ENCODE data around the gene NES. TPM values are rescaled to one million over a fixed set of nuclear protein-coding genes. Genes with fewer than 3 reads are reported as not detected.

The NES gene
- total RNA-seq, 1 experiment from 2014 or later = 0.31 TPM

DNA sequence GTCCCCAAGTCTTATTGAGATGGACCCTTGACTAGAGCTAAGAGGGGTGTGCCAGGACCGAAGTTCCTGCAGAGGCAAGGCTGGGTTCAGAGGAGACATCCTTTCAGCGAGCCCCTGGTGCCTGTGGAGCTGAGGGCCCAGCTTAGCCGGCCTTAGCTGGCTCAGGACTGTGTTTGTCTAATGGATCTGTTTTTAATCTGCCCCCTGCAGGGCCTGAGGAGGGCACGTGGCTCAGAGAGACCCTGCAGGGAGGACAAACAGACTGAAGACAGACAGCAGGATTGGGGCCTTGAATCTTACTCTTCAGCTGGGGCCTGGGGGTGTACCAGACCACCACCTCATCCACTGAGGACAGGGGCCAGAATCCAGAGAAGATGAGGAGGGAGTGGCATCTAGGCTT is 26.5 kb upstream of the NES start:
- DNase-seq (ENCODE audit: low spot score) = no peak

DNA sequence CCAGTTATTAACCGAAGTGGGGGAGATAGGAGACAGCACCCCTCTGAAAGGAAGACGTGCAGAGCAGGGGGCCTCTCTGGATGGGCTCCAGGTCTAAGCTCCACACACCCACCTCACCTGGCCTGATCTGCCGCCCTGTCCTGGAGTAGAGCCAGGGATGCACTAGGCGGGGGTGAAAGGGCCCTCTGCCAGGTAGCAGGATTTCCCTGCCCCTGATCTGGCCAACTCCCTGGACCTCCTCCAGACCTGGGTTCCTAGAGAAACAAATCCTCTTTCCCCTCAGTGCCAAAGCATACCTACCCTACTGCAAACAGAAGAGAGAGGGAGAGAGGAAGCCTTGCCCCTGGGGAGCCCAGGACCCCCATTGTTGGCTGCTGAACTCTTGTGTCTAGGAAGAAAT is 26.1 kb upstream of the NES start:
- DNase-seq (ENCODE audit: low spot score) = no peak

- DNase-seq (ENCODE audit: low spot score) = no peak
These were observed 23.7 kb upstream of the NES start for GRCh38 chr1:156700736-156701531.

- no peak for DNase-seq (ENCODE audit: low spot score)
These were observed 21.8 kb upstream of the NES start for GRCh38 chr1:156698995-156699394.

GRCh38 chr1:156697481-156697880 is 20.3 kb upstream of the NES start:
- DNase-seq (ENCODE audit: low spot score) = no peak

DNA sequence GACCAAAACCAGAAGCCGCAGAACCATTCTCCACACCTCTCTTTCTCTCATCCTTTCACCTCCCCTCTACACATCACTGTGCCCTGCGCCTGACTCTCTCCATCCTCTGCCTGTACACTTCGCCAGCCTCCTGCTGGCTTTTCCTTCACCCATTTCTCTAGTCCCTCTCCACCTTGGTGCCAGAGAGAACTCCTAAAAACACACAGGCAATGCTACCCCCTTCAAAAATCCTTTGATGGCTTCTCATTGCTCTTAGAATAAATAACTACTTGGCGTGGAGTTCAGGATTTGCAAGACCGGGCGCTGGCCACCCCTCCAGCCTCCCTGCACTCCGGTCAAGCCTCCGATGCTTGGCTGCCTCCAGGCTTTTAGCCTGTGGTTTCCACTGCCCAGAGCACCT is 19.5 kb upstream of the NES start:
- DNase-seq (ENCODE audit: low spot score) = no peak

DNA sequence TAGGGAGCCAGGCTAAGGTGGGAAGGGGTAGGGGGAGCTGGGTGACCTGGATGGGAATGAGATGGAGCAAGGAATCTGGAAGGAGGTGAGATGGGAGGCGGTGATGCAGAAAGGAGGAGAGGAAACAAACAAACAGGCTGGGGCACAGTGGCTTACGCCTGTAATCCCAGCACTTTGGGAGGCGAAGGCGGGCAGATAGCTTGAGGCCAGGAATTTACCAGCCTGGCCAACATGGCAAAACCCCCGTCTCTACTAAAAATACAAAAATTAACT is 17.4 kb upstream of the NES start:
- DNase-seq (ENCODE audit: low spot score) = no peak

DNA sequence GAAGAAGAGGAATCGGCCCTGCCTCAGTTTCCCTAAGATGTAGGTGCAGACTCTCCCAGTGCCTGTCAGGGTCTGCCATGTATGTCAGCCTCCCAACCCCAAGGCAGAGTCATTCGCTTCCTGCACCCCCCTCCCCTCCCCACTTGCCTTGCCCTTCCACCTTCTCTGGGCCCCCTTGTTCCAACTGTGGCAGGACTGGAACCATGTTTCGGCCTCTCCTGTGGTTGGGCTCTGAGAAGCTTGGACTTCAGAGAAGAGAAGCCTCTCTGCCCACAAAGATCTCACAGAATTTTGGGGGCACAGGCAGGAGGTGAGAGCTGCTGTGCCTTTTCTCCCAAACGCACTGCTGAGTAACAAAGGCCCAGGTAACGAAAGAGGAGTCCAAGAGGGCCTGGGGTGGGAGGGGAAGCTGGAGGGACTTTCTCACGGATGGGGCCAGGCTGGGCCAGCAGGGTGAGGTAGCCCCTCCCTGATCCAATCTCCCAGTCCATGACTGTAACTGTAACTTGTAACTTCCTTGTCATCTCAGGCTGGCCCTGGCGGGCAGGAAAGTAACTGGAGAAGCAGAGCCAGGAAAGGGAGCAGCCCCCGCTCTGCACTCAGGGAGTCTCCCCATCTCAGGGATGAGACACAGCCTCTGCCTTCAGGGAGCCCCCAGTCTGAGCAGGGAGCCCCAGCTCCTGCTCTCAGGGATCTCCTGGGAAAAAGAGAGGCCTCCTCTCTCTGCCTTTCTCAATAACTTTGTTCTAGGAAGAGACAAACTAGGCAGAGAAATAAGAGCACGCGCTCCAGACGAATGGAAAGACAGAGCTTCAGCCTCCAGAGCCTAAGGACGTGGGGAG is 16.9 kb upstream of the NES start:
- DNase-seq (ENCODE audit: low spot score) = peak; percentile 82

- DNase-seq (ENCODE audit: low spot score) = peak; percentile 97
These were observed 16.0 kb upstream of the NES start for GRCh38 chr1:156692925-156693847.

GRCh38 chr1:156692441-156692924 is 15.3 kb upstream of the NES start:
- DNase-seq (ENCODE audit: low spot score) = peak; percentile 88

DNA sequence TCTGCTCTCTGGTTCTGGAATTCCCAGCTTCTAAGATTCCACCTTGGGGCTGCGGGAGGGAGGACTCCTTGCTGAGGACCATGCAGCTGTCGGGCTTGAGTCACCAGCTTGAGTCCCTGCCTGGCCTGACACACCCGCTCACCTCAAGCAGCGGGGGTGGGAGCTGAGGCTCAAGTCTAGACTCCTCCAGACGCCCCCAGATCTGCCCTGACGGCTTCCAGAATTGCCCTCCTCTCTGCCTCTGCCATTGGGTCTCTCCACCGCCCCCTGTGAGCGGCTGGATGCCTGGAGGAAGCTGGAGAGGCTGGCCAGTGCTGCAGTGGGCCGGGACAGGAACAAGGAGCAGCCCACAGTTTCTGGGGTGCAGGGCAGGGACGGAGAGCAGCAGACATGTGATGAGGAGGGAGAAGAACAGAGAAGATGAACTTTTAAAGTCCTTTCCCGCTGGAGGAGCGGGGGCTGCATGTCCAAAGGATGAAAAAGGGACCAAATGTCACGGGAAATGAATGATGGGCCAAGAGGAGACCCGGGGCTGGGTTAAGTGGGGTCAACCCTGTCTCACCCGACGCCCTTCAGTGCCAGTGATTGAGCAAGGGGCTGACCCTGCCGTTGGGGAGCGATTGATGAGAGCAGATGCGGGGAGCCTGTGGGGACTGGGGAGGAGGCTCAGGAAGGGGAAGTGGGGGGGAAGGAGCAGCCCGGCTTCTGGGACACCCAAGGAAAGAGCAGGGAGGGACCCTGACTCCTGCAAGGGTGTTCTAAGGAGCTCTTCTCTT is 14.6 kb upstream of the NES start:
- DNase-seq (ENCODE audit: low spot score) = peak; percentile 67

DNA sequence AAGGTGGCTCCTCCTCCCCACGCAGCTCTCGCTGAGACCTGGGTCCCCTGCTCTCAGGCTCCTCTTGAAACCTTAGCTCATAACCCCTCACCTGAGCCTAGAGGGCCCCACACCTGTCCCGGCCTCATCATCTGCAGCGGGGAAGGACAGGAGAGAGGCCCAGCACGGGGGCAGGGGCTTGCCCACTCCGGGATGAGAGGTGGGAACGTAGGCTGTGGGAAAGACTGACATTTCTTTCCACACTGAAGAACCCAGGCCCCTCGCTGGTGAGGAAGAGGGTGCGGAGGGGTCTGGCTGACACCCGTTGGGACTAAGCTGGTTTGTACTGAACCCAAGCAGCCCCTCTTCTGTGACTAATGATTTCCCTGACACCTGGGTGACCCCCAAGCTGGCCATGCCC is 14.0 kb upstream of the NES start:
- no peak for DNase-seq (ENCODE audit: low spot score)

DNA sequence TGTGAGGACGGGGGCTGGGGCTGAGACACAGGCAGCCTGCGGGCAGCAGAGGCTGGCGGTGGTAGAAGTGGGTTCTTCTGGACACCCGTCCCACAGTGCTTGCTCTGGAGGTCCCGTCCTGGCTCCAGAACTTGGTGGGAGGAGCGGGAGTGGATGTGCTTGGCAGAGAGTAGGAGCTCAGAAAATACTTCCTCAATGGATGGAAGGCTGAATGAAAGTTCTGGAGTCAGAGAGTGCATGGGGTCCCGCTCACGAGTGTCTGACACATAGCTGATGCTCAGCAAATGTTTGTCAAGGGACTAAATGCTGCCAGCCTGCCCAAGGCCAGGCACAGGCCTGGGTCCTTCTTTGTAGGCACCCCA is 13.4 kb upstream of the NES start:
- no peak for DNase-seq (ENCODE audit: low spot score)

GRCh38 chr1:156689953-156690674 is 12.9 kb upstream of the NES start:
- no peak for DNase-seq (ENCODE audit: low spot score)

GRCh38 chr1:156689035-156689952 is 12.1 kb upstream of the NES start:
- DNase-seq (ENCODE audit: low spot score) = peak; percentile 95

- no peak for DNase-seq (ENCODE audit: low spot score)
These were observed 7.1 kb upstream of the NES start for GRCh38 chr1:156684227-156684782.

DNA sequence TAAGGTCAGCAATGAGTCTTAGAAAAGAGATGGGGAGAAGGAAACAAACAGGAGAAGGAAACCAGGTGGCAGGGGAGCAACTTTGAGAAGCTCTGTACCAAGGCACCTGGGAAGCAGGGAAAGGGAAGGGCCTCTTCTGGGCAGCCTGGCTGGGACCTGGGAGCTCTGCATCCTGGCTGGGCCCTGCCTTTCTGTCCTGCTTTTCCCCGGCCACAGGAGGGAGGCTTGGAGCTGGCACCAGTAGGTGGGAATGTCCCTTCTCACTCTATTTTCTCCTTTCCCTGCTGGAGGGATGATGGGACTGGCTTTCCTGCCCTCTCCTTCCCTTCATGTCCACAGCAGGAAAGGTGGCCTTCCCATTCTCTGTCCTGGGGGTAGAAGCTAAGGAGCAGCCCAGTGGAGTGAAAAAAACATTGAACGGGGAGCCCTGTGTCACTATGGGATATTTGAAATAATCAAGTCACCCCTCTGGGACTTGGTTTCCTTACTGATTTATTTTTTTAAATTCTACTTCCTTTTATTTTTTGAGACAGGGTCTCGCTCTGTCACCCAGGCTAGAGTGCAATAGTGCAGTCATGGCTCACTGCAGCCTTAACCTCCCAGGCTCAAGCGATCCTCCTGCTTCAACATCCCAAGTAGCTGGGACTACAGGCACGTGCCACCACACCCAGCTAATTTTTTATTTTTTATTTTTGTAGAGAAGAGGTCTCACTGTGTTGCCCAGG is 5.1 kb upstream of the NES start:
- no peak for DNase-seq (ENCODE audit: low spot score)

DNA sequence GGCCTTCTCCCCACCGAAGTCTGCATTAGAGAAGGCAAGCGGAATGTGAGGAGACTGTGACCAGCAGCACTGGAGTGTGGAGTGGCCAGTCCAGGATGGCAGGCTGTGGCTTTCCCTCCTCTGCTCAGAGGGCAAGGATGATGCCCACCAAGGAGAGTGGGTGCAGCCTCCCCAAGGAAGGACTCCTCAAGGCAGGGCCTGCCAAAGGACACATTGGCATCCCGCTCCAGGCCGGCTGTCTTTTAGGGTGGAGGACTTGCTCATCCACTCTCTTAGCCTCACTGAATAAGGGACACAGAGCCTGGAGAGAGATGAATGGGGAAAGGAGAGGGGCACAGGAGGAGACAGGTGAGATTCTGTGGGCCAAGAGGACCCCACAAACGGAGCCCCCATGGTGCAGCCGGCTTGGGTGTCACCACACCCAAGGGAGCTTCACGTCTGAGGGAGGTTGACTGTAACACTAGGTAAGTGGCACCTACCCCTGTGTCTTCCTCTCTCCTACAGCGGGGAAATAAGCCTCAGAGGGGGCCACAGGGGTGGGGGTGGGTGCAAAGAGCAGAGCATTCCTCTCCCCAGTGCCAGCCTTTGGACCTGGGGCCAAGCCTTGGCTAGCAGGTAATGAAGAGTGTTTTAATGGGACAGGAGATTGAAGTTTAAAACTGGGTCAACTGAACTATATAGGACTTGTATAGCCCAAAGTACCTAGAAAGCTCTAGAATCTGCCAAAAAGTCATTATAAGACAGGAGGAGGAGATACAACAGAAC is 4.2 kb upstream of the NES start:
- DNase-seq (ENCODE audit: low spot score) = no peak

Data from HT-29 (cell line).